Measurements from ENCODE around the gene FAM217A. TPM values are rescaled to one million over a fixed set of nuclear protein-coding genes. Genes with fewer than 3 reads are reported as not detected.

The FAM217A gene
- total RNA-seq, 2 experiments from 2014 or later, result not detected

DNA sequence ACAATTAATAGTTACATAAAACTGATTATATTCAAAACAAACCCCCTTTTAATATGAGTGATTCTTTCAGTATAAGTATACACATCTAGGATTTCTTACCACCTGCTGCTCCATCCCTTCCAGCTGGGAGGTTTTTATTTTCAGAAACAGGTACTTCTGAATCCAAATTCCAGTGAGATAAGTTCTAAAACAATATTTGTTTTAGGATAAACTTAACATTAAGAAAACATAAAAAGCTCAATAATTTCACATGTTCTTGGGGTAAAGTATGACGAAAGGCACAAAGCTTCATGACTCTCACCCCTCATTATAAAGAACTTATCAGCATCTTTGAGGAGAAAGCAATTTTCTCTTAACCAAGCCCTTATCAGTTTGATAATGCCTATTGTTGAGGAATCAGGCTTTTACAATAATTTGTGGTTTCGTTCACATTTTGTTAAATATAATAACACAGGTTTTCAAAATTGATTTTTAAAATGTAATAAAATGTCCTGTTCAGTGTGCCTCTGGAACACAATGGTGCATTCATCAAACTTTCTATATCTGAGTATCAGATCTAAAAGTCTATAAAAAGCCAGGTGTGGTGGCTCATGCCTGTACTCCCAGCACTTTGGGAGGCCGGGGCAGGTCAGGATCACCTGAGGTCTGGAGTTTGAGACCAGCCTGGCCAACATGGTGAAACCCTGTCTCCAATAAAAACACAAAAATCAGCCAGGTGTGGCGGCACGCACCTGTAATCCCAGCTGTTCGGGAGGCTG, 4.3 kb downstream of the FAM217A start:
- H3K27ac ChIP-seq (ENCODE audit: low read depth in 1 of 2, low read length in 2 of 2), result no peak overlapping the region
- no peak for ATAC-seq (ENCODE audit: poor library complexity)
- Mint-ChIP-seq H3K4me3 (no peak overlapping the region), H3K4me1 (ENCODE audit: low read depth) (no peaks in the 10 kb centered on the region), H3K27ac (no peak overlapping the region), H3K9me3 (no peaks in the 10 kb centered on the region), H3K36me3 (ENCODE audit: low read depth) (no peaks in the 10 kb centered on the region), H3K27me3 (peaks cover 15% of the 10 kb centered on the region)
- H3K4me1 ChIP-seq (ENCODE audit: insufficient read depth, low read length), result no peaks in the 10 kb centered on the region
- TF ChIP-seq, protein P1, sequence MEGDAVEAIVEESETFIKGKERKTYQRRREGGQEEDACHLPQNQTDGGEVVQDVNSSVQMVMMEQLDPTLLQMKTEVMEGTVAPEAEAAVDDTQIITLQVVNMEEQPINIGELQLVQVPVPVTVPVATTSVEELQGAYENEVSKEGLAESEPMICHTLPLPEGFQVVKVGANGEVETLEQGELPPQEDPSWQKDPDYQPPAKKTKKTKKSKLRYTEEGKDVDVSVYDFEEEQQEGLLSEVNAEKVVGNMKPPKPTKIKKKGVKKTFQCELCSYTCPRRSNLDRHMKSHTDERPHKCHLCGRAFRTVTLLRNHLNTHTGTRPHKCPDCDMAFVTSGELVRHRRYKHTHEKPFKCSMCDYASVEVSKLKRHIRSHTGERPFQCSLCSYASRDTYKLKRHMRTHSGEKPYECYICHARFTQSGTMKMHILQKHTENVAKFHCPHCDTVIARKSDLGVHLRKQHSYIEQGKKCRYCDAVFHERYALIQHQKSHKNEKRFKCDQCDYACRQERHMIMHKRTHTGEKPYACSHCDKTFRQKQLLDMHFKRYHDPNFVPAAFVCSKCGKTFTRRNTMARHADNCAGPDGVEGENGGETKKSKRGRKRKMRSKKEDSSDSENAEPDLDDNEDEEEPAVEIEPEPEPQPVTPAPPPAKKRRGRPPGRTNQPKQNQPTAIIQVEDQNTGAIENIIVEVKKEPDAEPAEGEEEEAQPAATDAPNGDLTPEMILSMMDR (IDR thresholded peaks at IDR 0.05), result no peak
- DNase-seq, result no peak
- ChIA-PET CTCF (no interaction called here), POLR2A (no interaction called here)
- peaks cover 0 to 4% of the 10 kb centered on the region in 2 experiments for H3K27me3 ChIP-seq (ENCODE audit: control insufficient read depth in 1 of 2, insufficient read depth in 2 of 2, low read length in 2 of 2)
- intact Hi-C loops (cut with DNase I, micrococcal nuclease), result no loop called here
- H3K36me3 ChIP-seq (ENCODE audit: insufficient read depth, low read length), result no peaks in the 10 kb centered on the region
- no peak overlapping the region for H3K4me3 ChIP-seq (ENCODE audit: low read length)
- H3K9me3 ChIP-seq (ENCODE audit: control insufficient read depth in 1 of 2, insufficient read depth in 1 of 2, low read length in 2 of 2), result peaks cover 0 to 3% of the 10 kb centered on the region in 2 experiments

GRCh38 chr6:4071330-4071729, 7.6 kb downstream of the FAM217A start:
- no peaks in the 10 kb centered on the region for H3K9me3 ChIP-seq (ENCODE audit: control insufficient read depth in 1 of 2, insufficient read depth in 1 of 2, low read length in 2 of 2)
- Mint-ChIP-seq H3K36me3 (ENCODE audit: low read depth) (no peaks in the 10 kb centered on the region), H3K4me3 (no peak overlapping the region), H3K4me1 (ENCODE audit: low read depth) (no peaks in the 10 kb centered on the region), H3K9me3 (no peaks in the 10 kb centered on the region), H3K27me3 (no peaks in the 10 kb centered on the region), H3K27ac (no peak overlapping the region)
- ATAC-seq (ENCODE audit: poor library complexity) (no peak), DNase-seq (no peak)
- TF ChIP-seq, protein P1 (IDR thresholded peaks at IDR 0.05), result no peak
- no peak overlapping the region for H3K27ac ChIP-seq (ENCODE audit: low read depth in 1 of 2, low read length in 2 of 2)
- H3K36me3 ChIP-seq (ENCODE audit: insufficient read depth, low read length), result no peaks in the 10 kb centered on the region
- intact Hi-C loops (cut with DNase I, micrococcal nuclease), result no loop called here
- CTCF ChIA-PET, result no interaction called here
- H3K4me1 ChIP-seq (ENCODE audit: insufficient read depth, low read length), result no peaks in the 10 kb centered on the region
- no peaks in the 10 kb centered on the region for H3K27me3 ChIP-seq (ENCODE audit: control insufficient read depth in 1 of 2, insufficient read depth in 2 of 2, low read length in 2 of 2)
- POLR2A ChIA-PET, result no interaction called here
- H3K4me3 ChIP-seq (ENCODE audit: low read length), result no peak overlapping the region

- Histone ChIP-seq H3K4me1 (ENCODE audit: insufficient read depth, low read length) (no peaks in the 10 kb centered on the region), H3K36me3 (ENCODE audit: insufficient read depth, low read length) (peaks cover 10% of the 10 kb centered on the region), H3K27ac (ENCODE audit: low read depth in 1 of 2, low read length in 2 of 2) (no peak overlapping the region), H3K4me3 (ENCODE audit: low read length) (no peak overlapping the region), H3K9me3 (ENCODE audit: control insufficient read depth in 1 of 2, insufficient read depth in 1 of 2, low read length in 2 of 2) (no peaks in the 10 kb centered on the region), H3K27me3 (ENCODE audit: control insufficient read depth in 1 of 2, insufficient read depth in 2 of 2, low read length in 2 of 2) (no peaks in the 10 kb centered on the region)
- intact Hi-C loops (cut with DNase I, micrococcal nuclease), result loop anchor here in 1 of 2 experiments (5.0 kb wide), 1 partner anchor 43 kb away; no protein-coding TSS in a partner anchor
- H3K4me3 Mint-ChIP-seq, result no peak overlapping the region
- no peak overlapping the region for H3K27ac Mint-ChIP-seq
- ChIA-PET POLR2A (no interaction called here), CTCF (no interaction called here)
- H3K4me1 Mint-ChIP-seq (ENCODE audit: low read depth), result no peaks in the 10 kb centered on the region
- no peak for DNase-seq
- TF ChIP-seq, protein P1 (IDR thresholded peaks at IDR 0.05), result no peak
- H3K36me3 Mint-ChIP-seq (ENCODE audit: low read depth), result peaks cover 20% of the 10 kb centered on the region
- H3K9me3 Mint-ChIP-seq, result no peaks in the 10 kb centered on the region
- ATAC-seq (ENCODE audit: poor library complexity), result no peak
- H3K27me3 Mint-ChIP-seq, result no peaks in the 10 kb centered on the region
Measured at GRCh38 chr6:4069199-4069598, 9.7 kb downstream of the FAM217A start.
